ENCODE data around the gene MYO3A. TPM values are rescaled to one million over a fixed set of nuclear protein-coding genes. Genes with fewer than 3 reads are reported as not detected.

The MYO3A gene
- total RNA-seq, 1 experiment from 2014 or later = not detected

- ChIA-PET POLR2A (no interaction called here), CTCF (no interaction called here)
- no TSS peak for BruUV-seq (replicated peaks)
- in situ Hi-C loops (cut with HindIII; ENCODE audit: low pct_unique_long_range_greater_than_20kb, low sequenced_read_pairs) (no loop called here), intact Hi-C loops (cut with micrococcal nuclease; ENCODE audit: unreplicated experiment) (no loop called here)
- H3K27me3 ChIP-seq (ENCODE audit: control insufficient read depth, insufficient read depth, low read length) = no peaks in the 10 kb centered on the region
- no peak for DNase-seq (ENCODE audit: low read depth, low spot score)
- H3K9me3 ChIP-seq (ENCODE audit: control insufficient read depth, insufficient read depth, low read depth, low read length) = no peaks in the 10 kb centered on the region
- H3K27ac ChIP-seq (ENCODE audit: low read length) = no peak overlapping the region
- no peaks in the 10 kb centered on the region for H3K36me3 ChIP-seq (ENCODE audit: control insufficient read depth, insufficient read depth, low read length)
- H3K4me3 ChIP-seq (ENCODE audit: low read depth in 2 of 2, low read length in 2 of 2) = no peak overlapping the region
- no peaks in the 10 kb centered on the region for H3K4me1 ChIP-seq (ENCODE audit: control insufficient read depth, insufficient read depth, low read length)
- ATAC-seq = no peak
- no peak for TF ChIP-seq SIN3A (IDR thresholded peaks at IDR 0.05; ENCODE audit: borderline replicate concordance, insufficient read depth, low read depth, low read length)
- no peak for TF ChIP-seq POLR2AphosphoS5 (IDR thresholded peaks at IDR 0.05; ENCODE audit: low read depth, low read length)
- TF ChIP-seq CTCF (IDR thresholded peaks at IDR 0.05) = no peak
- no peak for TF ChIP-seq TCF7L2 (IDR thresholded peaks at IDR 0.05; ENCODE audit: low read depth, low read length)
Measured at GRCh38 chr10:26022831-26023230, 88.8 kb downstream of the MYO3A start.

DNA sequence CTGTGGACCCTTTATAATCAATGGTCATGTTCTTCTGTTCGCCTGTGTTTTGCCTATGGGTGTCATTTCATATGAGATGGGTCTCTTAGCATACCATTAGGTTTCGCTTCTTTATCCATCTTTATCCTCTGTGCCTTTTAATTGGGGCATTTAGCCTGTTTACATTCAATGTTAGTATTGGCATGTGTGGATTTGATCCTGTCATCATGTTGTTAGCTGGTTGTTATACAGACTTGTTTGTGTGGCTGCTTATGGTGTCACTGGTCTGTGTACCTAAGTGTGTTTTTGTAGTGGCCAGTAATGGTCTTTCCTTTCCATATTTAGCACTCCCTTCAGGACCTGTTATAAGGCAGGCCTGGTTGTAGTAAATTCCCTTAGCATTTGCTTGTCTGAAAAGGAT lies 90.3 kb downstream of the MYO3A start:
- CTCF ChIA-PET = no interaction called here
- intact Hi-C loops (cut with micrococcal nuclease; ENCODE audit: unreplicated experiment) (no loop called here), in situ Hi-C loops (cut with HindIII; ENCODE audit: low pct_unique_long_range_greater_than_20kb, low sequenced_read_pairs) (no loop called here)
- H3K36me3 ChIP-seq (ENCODE audit: control insufficient read depth, insufficient read depth, low read length) = no peaks in the 10 kb centered on the region
- no peak for DNase-seq (ENCODE audit: low read depth, low spot score)
- BruUV-seq (replicated peaks) = no TSS peak
- no peak for TF ChIP-seq POLR2AphosphoS5 (IDR thresholded peaks at IDR 0.05; ENCODE audit: low read depth, low read length)
- TF ChIP-seq SIN3A (IDR thresholded peaks at IDR 0.05; ENCODE audit: borderline replicate concordance, insufficient read depth, low read depth, low read length) = no peak
- no peak for TF ChIP-seq REST (IDR thresholded peaks at IDR 0.05; ENCODE audit: insufficient read depth in 1 of 2, low read depth in 2 of 2, low read length in 1 of 2)
- TF ChIP-seq CTCF (IDR thresholded peaks at IDR 0.05) = no peak
- no peak for TF ChIP-seq TCF7L2 (IDR thresholded peaks at IDR 0.05; ENCODE audit: low read depth, low read length)
- no peak for ATAC-seq
- no peak overlapping the region for H3K27ac ChIP-seq (ENCODE audit: low read length)
- POLR2A ChIA-PET = no interaction called here
- no peaks in the 10 kb centered on the region for H3K4me1 ChIP-seq (ENCODE audit: control insufficient read depth, insufficient read depth, low read length)
- H3K4me3 ChIP-seq (ENCODE audit: low read depth in 2 of 2, low read length in 2 of 2) = no peak overlapping the region
- no peaks in the 10 kb centered on the region for H3K27me3 ChIP-seq (ENCODE audit: control insufficient read depth, insufficient read depth, low read length)
- no peaks in the 10 kb centered on the region for H3K9me3 ChIP-seq (ENCODE audit: control insufficient read depth, insufficient read depth, low read depth, low read length)
